GM19372 (cell line): Measurements from ENCODE around the gene NTPCR.
"Not testable (repeated sequence)": the region's sequence is repeated elsewhere in the genome, so short reads cannot be mapped to it uniquely, and the experiment has no call there.

Experiments used
- ATAC-seq: cut with Tn5 transposase; IDR thresholded peaks from one replicate; pipeline ENCODE4 v1.9.1; 2021; ENCODE audit warnings: mild to moderate bottlenecking, low read depth, moderate library complexity; ENCODE audit not compliant: unreplicated experiment

The NTPCR gene, protein sequence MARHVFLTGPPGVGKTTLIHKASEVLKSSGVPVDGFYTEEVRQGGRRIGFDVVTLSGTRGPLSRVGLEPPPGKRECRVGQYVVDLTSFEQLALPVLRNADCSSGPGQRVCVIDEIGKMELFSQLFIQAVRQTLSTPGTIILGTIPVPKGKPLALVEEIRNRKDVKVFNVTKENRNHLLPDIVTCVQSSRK

DNA sequence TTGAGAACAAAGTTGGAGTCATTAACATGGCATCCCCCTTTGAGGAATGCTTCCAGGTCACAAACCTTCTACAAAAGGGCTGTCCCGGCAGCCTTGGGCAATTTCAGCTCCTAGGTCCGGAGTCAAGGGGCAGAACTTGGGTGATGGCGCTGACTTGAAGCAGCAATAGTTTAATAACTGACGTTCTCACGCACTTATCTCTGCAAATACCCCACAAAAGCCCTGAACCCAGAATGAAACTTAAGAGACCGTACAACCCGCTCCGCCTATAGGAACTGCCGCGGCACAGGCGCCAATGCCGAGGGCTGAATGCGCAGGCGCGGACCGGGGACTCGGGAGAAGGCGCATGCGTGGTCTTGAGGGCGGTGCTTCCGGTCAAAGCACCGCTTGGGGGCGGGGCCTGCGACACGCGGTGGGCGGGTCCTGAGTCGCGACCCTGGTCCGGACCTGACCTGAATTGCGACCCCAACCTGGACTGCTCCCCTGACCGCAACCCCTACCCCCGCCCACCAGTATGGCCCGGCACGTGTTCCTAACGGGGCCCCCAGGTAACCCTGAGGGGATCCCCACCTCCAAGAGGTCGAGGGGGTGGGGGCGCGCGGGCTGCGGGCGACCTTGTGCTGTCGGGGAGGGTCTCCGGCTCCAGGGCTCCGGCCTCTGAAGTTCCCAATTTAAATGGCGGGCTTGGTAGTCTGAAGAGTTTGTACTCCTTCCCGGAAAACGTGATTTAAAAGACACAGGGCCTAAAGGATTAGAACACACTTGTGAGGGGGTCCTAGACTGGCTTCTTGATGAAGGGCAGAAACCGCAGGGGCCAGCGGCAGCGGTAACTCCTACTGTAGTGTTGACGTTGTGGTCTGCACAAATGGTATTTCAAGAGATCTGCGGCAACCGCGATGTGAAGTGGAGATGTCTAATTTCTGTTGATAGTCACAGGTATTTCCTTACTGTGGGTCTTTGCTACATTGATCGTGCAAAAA is at the start of gene NTPCR:
Gene NTPCR, plus strand, starts transcription at position 415 of the 980 bp plus-strand sequence. Its CDS starts 100 bp downstream, at position 515.
- ATAC-seq: peak; percentile 80

DNA sequence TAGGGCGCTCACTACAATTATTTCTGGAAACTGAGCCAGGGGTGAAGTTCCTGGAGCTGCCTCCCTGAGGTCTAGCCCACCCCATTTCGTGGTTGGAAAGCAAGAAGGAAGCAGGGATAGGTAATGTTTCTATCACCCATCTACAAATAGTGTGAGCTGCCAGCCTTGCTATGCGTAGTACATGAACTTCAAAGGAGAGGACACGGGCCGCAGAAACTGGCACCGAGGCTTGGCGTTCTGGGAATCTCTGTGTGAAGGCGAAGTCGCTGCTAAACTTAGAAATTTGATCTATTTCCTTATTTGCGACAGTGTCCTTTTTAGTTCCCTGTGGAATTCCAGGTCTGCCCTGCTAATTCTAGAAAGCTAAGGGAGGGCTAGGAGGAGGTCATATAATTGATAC is 49.6 kb upstream of the NTPCR start:
- ATAC-seq: no peak

DNA sequence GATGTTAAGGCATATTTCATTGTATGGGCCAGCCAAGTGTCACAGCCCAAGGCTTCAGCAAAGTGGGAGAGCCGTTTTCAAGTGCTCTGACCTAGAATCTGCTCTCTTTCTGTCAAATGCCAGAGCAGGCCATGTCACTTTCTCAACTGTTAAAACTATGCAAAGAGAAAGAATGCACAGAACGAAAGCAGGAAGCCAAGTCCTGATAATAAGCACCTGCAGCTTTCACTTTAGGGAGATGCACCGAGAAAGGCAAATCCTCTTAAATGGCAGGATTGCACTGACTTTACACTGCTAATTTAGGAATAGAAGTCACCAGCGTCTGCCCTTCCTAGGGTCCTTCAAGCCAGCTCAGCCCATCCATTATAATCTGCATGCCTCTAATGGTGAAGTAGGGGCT is 49.2 kb upstream of the NTPCR start:
- no peak for ATAC-seq

DNA sequence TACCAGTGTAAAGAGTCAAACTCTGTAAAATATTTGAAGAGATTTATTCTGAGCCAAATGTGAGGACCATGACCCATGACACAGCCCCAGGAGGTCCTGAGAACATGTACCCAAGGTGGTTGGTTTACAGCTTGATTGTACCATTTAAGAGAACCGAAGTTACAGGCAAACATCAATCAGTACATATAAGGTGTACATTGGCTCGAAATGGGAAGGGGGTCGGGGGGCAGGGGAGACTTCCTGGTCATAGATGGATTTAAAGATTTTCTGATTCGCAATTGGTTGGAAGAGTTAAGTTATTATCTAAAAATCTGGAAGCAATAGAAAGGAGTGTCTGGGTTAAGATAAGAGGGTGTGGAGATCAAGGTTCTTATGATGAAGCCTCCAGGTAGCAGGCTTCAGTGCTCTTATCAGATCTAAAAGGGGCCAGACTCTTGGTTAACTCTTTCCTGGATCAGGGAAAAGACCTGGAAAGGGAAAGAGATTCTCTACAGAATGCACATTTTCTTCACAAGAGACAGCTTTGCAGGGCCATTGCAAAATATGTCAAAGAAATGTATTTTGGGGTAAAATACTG is 47.5 kb upstream of the NTPCR start:
- no peak for ATAC-seq

DNA sequence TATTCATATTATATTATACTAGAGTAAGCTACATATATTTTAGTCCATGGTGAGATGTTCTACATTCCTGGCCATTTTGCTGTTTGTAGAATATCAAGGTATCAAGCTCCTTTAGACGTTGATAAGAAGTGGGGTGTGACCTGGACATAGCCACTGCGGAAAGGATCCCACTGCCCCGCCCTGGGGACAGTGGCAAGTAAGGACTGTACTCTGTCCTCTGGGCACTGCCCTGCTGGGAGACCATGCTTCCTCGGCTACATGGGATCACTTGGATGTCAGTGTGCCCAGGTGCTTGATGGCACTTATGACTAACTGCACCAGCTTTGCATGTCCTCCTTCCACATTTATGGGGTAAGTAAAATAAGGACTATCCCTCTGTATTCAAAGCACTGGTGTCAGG is 46.3 kb upstream of the NTPCR start:
- no peak for ATAC-seq

DNA sequence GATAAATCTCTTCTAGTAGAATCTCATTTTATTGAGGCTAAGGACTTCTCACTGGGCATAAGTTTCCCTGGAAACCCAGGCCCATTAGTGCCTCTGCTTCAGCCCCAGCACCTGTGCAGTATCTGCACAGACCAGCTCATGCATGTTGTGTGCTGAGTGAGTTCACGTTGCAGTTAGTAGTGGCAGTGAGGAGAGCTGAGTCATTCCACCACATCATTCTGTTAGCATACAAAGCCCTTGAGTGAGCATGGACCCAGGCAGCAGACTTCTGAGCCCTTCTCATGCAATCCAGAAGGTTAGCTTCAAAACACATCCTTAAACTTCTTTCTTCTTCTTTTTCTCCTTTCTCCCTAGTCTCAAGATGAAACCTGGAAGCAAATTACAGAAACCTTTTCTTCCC is 45.8 kb upstream of the NTPCR start:
- ATAC-seq: no peak

DNA sequence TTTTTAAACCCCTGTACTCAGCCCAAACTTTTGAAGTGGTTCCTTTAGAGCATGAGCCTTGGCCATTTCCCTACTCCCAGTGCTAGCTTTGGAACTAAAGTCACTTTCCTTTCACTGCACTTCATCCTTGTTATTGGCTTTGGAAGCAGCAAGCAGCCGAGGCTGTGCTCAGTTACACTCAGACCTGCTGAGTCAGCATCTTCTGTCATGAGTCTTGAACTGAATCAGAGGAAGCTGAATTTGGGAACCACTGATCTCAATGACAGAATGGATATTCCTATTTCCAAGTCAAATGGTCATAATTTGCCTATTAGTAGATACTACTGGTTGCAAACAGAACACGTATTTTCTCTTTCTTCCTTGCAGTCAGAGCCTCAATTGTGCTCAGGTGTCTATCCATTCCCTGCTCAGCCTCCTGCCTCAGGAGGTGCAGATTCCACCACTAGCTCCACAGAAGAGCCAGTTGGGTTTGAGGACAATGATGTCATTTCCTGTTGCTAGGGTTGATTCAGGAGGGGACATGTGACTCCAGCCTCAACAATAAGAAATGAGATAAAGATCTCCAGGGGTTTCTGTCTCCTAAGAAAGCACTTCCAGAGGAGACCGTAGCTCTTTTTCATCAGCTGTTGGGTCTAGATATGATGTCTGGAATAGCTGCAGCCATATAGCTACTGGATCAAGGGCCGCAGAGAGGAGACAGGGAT is 44.9 kb upstream of the NTPCR start:
- no peak for ATAC-seq

DNA sequence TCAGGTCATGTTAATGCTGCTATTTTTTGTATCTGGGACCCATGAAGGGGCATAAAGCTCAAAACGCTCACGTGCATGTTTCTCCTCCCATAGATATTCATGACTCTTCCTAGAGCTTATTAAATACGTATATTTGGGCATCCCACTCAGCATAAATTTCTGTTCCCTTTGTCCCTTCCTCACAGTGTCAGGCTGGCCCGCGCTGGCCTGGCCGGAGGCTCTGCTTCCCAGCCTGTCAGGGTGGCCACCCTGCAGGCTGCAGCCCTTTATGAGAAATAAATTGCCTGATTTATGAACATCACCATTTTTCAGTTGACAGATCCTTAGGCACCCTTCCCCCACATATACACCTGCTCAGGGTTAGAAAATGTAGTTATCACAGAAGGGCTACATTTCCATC is 44.0 kb upstream of the NTPCR start:
- ATAC-seq: no peak

DNA sequence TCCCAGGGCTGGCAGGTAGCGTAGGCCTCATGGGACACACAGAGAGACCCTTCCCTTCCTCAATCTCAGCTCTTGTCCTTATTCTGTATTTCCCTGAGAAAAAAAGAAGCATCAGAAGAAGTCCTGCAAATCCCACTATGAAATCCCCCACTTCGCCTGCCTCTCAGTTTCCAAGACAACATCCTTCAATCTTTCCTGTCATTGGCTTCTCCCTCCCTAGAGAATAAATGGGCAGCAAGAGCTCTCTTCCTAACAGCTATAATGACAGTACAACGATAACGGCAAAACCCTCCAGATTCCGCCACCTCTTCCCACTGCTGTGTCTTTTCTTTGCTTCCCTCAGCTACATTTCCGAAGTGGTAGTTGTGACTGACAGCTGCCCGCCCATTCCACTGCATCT is 41.6 kb upstream of the NTPCR start:
- ATAC-seq: no peak

DNA sequence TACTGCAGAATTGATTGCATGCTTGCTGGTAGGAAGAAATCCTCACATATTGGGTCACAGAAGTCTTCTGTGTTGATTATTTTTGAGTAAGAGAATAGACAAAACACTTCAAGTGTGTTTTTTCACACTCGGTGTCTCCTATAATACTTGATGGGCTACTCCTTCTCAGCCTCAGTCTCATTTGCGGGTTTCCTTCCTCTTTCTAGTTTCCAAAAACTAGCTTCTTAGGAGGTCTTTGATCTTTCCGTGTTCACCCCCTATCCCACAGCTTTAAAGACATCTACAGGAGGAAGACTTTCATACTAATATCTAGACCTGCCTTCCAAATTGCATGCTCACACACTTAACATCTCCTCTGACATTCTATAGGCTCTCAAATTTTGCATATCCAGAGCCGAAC is 40.7 kb upstream of the NTPCR start:
- no peak for ATAC-seq

DNA sequence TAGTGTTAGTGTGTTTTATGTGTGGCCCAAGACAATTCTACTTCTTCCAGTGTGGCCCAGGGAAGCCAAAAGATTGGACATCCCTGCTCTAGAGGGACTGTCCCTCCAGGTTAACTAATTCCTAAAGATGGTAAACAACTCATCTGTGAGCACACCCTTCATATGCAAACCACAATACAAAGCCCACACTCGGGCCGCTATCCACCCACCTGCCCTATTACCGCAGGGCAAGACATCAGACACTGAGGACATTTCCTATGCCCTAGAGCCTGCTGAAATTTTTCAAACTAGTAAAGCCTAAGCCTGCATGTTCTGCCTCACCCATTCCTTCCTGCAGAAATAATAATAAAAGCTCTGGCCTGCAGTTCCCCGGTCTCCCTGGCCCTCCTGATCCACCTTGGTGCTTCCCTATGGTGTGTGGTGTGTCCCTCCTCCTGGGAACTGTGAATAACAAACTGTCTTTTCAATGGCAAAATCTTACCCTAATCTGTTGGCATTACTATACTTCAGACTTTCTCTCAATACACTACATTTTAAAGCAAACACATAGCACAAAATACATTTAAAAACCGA is 39.3 kb upstream of the NTPCR start:
- ATAC-seq: no peak

DNA sequence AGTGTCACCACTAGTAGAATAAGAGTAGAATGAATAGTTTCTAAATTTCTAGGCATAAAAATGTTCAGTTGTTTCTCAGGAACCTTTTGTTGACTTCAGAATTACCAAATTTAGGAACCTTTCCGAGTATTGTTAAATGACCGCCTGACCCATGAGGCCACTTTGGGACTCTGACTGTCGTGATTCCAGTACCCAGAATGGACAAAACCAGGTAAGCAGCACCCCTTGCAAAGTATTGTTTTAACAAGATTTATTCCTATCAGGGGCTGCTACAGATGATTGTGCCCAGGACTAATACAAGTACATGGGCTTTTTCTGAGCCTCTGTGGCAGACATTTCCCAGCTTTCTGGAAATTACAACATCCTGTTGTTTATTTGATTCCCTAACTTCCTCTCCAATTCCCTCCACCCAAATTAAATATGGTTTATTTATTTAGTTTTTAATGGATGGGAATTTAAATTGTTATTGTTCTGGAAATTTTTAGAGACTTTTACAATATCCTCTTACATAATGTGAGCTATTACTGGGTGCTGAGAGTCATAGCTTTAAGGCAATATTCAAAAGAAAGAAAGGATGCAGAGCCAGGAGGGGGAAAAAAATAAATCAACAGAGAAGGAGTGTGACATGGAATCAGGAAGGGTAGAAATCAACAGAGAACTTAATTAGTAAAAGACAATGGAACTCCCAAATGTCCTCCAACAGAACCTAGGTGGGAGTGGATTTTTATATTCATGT is 37.4 kb upstream of the NTPCR start:
- ATAC-seq: no peak

DNA sequence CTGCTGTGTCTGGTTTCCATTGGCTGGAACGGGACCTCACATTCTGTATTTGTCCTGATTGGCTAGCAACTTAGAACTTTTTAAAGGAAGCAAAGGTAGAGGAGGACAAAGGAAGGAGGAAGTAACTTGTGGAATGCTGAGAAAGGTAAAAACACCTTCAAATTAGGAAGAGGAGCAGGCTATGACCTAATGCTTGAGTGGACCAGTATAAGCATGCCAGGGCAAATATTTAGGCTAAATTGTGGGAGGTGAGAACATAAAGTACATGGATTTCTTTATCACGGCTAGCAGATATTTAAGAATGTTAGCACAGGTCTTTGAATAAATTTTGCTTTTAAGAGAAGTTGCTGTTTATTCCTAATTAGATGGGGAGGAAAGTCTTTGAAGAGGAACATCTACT is 36.1 kb upstream of the NTPCR start:
- ATAC-seq: not testable (repeated sequence)

DNA sequence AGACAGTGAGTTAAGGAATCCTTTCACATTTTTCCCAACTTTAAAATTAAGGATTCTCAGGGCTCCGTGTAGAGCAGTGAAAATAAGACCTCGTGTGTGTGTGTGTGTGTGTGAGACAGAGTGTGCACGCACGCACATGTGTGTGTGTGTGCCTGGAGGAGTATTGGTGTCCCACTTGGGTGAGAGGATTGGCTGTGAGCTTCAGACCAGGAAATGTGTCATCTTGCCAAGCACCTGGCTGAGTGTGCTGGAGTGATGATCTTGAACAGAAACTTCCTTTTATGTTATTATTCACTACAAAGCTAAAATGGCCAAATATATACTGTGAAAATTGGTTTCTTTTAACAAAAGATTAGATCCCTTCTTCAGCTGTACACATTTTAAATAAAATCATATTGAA is 35.2 kb upstream of the NTPCR start:
- ATAC-seq: no peak

DNA sequence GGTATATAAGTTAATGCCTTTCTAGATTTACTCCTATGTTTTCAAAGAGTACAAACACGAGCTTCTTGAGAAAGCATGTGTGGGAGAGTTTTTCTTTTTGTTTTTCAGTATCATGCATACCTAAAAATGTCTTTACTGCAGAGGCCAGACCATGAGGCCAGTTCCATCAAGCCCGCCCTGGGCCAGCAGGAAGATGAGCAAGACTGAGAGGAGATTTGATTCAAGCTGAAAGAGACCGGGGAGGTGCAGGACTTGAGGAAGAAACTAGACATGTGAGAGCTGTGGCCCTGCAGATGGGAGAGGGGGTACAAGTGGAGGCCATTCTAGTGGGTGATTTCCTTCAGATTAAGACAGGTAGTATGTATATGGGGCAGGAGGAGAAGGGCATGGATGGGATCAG is 33.4 kb upstream of the NTPCR start:
- ATAC-seq: no peak

DNA sequence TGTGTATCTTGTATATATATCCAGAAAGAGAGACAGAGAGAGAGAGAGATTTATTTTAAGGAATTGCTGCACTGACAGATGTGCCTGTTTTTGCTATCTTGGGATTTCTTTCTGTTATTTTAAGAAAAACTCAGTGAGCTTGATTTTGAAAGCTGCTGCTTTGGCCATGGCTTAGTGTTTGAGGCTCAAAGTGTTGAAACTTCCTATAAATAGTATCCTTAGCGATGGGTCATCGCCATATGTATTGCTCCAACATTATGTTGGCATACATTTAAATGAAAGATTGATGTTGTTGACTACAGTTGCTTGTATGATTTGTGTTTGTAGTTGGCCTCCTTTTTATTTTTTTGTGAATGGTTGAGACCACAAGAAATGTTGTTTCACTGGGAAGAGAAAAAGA is 29.0 kb upstream of the NTPCR start:
- ATAC-seq: no peak

DNA sequence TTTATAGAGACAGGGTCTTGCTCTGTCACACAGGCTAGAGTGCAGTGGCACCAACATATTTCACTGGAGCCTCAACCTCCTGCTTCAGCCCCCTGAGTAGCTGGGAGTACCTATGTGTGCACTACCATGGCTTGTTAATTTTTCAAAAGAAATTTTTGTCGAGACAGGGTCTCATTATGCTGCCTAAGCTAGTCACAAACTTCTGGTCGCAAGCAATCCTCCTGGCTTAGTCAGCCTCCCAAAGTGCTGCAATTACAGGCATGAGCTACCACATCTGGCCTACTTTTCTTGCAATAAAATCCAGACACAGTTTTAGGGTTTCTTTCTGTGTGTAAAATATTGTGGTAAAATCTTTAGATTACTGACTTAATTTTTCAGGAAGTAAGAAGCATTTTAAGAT is 27.9 kb upstream of the NTPCR start:
- ATAC-seq: no peak

DNA sequence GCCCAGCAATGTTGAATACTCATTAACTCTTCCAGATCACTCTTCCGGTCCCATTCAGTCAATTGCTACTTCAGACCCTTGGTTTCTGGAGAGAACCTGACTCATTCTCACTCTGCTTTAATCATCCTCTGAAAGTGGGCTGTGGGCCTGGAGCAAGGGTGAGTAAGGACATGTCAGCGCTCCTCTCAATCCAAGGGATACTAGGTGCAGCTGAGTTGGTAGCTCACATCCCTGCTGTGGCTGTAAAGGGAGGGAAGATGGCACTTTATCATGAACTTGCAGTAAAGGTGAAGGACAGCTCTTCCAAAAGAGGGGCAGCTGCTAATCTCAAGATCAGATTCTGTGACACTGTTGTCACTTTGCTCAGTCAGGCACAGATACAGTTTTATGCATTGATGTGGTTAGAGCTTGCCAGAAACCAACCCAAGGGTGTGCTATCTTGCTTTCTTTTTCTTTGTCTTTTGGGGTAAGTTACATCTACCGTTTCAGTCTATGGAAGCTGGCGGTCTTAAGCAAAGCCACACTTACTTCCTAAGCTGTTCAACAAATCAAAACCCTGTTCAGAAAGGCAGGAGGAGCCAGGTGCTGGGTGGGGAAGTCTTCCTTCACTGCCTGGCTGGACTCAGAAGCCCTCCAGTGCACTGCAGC is 26.5 kb upstream of the NTPCR start:
- peak; percentile 81 for ATAC-seq

DNA sequence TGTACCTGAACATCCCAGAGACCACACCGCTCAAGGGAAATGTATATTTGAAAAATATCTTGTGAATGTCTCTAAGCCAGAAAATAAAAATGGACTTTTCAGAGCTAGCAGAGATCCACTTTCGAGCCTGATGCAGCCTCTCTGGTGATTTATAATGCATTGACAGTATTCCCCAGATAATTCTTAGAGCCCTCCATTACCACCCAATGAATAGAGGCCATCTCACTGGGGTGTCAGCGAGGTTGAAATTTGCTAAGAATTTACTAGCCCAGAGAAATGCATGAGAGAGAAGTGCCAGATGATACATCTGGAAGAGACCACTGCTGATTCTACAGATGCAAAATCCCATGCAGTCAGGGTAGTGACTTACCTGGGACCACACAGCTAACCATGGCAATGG is 25.5 kb upstream of the NTPCR start:
- ATAC-seq: no peak
